ENCODE results near the gene DNMBP.
A peak's percentile ranks its signal among the peaks of the same experiment; 100 is the strongest.

DNMBP gene, protein sequence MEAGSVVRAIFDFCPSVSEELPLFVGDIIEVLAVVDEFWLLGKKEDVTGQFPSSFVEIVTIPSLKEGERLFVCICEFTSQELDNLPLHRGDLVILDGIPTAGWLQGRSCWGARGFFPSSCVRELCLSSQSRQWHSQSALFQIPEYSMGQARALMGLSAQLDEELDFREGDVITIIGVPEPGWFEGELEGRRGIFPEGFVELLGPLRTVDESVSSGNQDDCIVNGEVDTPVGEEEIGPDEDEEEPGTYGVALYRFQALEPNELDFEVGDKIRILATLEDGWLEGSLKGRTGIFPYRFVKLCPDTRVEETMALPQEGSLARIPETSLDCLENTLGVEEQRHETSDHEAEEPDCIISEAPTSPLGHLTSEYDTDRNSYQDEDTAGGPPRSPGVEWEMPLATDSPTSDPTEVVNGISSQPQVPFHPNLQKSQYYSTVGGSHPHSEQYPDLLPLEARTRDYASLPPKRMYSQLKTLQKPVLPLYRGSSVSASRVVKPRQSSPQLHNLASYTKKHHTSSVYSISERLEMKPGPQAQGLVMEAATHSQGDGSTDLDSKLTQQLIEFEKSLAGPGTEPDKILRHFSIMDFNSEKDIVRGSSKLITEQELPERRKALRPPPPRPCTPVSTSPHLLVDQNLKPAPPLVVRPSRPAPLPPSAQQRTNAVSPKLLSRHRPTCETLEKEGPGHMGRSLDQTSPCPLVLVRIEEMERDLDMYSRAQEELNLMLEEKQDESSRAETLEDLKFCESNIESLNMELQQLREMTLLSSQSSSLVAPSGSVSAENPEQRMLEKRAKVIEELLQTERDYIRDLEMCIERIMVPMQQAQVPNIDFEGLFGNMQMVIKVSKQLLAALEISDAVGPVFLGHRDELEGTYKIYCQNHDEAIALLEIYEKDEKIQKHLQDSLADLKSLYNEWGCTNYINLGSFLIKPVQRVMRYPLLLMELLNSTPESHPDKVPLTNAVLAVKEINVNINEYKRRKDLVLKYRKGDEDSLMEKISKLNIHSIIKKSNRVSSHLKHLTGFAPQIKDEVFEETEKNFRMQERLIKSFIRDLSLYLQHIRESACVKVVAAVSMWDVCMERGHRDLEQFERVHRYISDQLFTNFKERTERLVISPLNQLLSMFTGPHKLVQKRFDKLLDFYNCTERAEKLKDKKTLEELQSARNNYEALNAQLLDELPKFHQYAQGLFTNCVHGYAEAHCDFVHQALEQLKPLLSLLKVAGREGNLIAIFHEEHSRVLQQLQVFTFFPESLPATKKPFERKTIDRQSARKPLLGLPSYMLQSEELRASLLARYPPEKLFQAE (N-terminal part only)

GRCh38 chr10:100009793-100010676 lies at the start of gene DNMBP:
Gene DNMBP, minus strand, starts transcription at chr10:100009947. Its CDS starts 37,823 bp downstream, at chr10:99972124.
- DNase-seq = peak; percentile 93

GRCh38 chr10:100057948-100058347 lies 48.2 kb upstream of the DNMBP start:
- no peak for DNase-seq

DNA sequence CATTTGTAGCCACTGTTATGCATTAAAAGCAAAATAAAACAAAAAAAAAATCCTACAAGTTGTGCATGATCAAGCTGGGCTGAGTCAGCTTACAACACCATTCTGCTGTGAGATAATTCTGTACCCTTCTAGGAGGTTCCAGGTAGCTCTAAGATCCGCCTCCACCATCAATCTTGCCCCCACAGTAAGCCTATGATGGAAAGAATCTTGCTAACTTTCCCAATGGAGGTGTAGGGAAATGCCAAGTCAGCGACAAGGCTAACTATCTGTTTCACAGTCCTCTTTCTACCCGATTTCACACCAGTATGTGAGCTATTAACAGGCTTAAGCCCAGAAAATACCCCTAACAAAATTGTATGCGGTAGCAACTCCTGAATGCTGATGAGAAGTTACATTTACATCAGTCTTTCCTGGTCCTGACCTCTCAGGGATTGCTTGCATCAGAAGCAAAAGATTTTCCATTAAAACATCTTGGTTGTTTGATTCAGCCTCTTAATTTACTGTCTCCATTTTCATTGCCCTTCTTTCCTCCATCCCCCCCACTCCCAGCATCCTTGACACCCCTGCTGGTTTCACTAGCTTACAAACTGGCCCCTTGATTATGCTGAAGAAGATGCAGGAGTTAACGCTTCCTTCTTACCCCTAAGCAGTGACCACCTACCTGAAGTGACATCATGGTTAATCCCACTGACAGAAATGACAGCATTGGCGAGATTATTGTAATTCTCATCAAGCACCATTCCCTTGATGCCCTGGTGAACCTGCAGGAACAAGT lies 44.1 kb upstream of the DNMBP start:
- no peak for DNase-seq

DNA sequence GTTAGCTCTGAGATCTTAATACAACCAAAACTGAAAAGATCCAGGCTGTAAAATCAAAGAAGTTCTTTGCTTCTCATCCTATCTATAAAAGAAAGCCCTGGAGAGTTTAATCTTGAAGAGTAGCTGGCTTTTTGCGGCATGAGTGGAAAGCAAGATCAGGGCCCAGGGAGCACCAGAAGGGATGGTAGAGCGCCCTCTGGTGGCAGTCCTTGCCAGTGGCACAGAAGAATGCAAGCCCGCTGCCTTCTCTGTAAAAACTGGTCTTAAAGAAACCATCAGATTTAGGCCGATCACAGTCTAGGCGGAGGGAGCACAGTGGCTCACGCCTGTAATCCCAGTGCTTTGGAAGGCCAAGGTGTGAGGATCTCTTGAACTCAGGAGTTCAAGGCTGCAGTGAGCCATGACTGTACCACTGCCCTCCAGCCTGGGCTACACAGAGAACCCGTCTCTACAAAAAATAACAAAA lies 36.3 kb upstream of the DNMBP start:
- DNase-seq = peak; percentile 90

DNA sequence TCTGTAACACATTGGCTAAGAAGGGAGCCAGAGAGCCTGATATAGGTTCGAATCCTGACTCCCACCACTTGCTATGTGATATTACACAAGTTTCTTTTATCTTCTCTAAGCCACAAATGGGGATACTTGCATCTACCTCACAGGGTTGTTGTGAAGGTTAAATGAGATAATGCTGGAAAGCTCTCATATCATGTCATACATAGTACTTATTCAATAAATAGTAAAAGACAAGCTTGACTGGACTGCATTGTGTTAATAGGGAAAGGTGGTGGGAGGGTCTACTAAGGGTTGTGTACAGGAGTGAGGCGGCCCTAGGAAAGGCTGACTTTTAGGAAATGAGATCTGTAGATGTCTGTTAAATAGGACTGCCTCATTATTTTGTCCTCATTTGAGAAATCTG lies 35.8 kb upstream of the DNMBP start:
- no peak for DNase-seq

DNA sequence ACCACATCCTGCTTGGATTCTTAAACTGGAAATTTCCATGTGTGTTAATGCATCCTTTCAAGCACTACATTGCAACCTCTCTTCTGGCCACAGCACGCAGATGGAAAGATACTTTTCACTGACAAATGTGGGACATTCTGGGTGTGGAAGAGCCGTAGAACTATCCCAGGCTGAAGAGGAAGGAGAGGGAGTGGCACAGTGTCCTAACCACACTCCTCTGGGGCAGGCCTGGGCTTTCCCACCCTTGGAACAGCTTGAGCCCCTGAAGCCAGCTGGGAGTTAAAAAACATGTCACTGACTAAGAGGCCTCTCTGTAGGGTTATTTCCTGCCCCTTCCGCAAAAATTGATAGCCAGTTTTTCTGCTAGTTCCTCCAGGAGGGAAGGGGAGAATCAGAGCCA lies 34.0 kb upstream of the DNMBP start:
- DNase-seq = peak; percentile 32

- peak; percentile 78 for DNase-seq
Observed at GRCh38 chr10:100043344-100043743, 33.6 kb upstream of the DNMBP start.

DNA sequence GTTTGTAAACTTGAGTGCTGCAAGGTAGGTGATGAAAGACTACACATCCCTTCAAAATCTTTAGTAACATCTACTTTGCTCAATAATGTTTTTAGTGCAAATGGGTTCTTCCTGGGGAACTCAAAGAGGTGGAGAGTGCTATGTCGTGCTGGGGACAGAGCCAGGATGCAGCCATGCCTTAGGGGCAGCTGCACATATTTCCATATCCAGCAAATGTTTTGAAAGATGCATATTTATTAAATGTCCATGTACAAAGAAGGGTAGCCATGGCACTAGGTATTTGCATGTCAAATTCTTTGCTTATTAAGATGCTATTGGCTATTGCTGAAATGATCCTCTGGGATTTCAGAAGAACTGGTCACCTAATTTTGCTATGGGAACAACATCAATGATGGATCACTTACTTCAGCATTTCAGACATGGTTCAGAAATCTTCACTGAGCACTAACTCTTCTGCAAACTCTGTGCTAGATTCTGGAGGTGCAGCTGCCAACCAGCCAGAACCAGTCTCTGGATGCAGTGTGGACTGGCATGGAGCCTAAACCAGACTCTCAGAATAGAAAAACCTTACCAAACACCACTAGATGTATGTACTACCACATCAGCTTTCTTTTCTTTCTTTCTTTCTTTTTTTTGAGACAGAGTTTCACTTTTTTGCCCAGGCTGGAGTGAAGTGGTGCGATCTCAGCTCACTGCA lies 31.7 kb upstream of the DNMBP start:
- peak; percentile 48 for DNase-seq

DNA sequence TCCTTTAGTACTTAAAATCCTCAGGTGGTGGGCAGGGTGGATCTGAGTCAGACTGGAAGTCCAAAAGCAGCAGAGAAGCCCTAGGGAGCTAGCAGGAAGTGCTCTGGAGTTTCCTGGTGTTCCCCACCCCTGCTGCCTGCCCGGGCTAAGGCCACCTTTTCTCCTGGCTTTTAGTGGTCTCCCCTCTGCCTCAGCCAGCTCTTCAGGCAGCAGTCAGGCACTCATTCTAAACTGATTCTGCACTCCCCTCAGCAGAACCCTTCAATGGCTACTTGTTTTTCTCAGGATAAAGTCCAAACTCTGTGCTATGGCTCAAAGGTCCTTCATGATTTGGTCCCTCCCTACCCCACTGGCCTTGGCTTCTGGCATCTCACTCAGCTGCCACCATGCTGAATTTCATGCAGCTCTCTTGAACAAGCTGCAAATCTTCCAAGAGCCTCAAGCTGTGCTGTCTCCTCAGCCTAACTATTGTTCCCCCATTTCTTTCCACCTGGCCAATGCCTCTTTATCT lies 28.9 kb upstream of the DNMBP start:
- peak; percentile 25 for DNase-seq

DNA sequence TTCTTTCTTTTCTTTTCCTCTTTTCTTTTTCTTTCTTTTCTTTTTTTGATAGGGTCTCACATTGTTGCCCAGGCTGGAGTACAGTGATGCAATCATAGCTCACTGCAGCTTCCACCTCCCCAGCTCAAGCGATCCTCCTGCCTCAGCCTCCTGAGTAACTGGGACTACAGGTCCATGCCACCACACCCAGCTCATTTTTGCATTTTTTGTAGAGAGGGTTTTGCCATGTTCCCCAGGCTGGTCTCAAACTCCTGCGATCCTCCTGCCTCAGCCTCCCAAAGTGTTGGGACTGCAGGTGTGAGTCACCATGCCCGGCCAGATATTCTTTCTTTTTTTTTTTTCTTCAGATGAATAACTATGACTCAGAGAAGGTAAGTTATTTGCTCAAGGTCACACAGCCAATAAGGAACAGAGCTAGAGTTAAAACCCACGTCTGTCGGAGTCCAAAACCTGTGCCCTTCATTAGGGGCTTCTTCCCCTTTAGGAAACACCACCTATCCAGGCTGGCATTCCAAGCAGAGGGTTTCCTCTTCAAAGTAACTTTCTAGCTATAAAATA lies 28.1 kb upstream of the DNMBP start:
- DNase-seq = peak; percentile 40

DNA sequence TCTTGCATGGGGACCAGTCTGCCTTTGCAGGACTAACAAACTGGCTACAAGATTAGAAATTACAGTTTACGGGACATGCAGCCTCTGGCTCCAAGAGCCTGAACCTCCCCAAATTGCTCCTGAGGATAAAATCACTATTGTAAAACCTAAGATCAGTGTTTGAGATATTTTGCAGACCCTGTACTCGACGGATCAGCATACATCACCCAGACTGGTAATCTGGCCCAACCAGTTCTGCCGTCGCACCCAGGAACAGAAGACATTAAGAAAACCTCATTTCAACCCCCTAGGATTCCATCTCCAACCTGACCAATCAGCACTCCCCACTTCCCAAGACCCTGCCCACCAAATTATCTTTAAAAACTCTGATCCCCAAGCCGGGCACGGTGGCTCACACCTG lies 27.1 kb upstream of the DNMBP start:
- no peak for DNase-seq

DNA sequence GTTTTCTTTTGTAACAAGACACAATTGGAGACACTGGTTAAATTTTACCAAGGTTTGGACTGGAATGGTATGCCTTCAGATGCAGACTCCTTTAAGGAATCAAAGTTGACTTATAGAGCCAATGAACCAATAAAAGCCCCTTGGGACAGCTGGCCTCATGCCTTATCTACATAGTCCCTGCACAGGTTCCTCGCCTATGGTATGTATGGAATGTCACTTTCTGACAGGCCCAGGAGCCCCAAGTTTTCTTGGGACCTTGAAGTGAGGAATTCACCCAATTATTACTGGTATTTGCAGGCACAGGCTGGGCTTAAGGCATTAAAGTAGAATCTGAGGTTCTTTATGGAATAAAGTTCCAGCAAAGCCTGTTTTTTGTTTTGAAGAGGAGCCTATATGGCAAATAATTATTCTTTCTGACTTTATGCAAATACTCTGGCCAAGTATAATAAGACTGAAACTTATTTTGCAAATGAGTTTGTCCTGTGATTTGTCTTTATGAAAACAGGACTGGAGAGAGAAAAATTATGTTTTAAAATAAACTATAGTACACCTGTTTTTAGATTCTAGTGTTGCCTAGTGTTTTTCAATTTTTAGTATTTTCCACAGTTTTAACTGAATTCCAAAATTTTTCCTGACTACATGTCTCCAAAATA lies 24.1 kb upstream of the DNMBP start:
- DNase-seq = no peak

GRCh38 chr10:100027416-100027815 lies 17.7 kb upstream of the DNMBP start:
- DNase-seq = no peak

DNA sequence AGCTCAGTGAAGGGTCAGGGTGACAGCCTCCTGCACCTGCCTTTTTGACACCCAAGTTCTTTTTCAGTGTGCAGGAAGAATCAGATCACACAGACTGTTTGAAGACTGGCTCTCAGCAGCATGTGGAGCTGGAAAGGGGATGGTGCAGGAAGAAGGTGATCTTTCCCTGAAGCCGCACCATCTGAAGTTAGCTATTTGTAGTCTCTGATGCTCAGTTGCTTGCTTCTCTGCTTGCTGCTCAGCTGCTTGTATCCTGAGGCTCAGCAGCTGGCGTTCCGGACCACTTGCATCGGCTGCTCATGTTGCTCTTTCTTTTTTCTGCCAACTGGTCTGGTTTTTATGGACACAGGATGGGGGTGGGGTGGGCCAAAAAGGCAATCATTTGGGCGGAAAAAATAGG lies 15.8 kb upstream of the DNMBP start:
- DNase-seq = peak; percentile 97

GRCh38 chr10:100024748-100025147 lies 15.0 kb upstream of the DNMBP start:
- peak; percentile 90 for DNase-seq

- DNase-seq = peak; percentile 47
Observed at GRCh38 chr10:100022403-100022802, 12.7 kb upstream of the DNMBP start.

DNA sequence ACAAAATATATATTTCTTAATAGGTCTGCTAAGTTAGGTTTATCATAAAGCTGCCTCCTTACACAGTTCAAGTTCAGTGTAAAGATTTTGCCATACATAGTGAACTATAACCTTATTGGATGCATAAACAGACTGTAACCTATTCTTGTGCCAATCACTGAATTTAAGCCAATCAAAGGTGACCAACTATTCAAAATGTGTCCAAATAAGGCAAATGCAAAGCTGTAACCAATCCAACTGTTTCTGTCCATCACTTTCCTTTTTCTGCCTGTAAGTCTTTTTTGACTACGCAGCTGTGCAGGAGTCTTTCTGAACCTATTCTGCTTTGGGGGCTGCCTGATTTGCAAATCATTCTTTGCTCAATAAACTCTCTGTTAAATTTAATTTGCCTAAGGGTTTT lies 11.6 kb upstream of the DNMBP start:
- DNase-seq = peak; percentile 73

DNA sequence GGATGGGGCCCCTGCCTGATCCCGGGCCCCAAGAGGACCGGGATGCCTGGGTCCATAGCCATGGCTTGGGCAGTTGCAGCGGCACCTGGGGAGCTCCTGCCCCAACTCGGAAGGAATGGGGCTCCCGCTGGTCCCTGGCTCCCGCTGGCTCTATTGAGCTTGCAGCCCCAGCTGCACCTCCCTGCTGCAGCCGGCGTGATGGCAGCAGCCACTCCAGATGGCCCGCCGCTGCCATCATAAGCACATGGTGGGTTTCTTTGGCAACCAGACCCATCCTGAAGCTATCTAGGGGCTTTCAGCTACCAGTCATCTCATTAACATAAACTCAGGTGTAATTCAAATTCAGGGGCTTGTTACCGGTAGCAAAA lies 11.1 kb upstream of the DNMBP start:
- peak; percentile 82 for DNase-seq

DNA sequence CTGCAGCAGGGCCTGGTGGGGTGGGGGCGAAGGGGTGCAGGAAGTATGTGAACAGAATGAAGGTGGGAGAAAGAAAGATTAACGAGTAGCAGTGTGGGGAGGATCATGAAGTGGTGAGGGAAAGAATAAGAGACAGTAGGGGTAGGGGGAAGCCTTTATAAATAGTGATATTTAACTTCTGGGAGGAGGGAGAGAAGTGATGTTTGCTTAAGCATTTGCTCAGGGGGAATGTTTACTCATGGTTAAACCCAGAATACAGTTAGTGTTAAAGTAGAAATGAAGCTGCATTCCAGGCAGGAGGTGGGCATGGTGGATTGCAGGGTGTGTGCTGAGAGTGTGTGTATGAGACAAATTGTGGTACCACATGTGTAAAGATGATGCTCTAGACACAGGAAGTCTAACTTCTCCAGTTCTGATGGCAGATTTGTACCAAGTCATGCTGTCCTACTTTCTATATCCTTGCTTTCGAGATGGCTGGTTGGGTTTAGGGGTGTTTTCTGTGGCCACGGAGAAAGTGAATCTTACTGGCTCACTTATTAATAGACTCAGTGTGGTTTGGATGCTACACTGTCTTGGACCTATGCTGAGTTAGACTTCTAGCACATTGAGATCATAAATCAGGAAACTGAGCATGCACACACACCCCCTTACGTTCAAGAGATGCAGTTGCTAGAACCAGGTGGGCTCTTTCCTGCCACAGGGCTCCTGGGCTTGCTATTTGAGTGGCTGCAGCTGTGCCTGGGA lies 10.6 kb upstream of the DNMBP start:
- peak; percentile 85 for DNase-seq
